ENCODE measurements around the gene RPS6KL1.

DNA sequence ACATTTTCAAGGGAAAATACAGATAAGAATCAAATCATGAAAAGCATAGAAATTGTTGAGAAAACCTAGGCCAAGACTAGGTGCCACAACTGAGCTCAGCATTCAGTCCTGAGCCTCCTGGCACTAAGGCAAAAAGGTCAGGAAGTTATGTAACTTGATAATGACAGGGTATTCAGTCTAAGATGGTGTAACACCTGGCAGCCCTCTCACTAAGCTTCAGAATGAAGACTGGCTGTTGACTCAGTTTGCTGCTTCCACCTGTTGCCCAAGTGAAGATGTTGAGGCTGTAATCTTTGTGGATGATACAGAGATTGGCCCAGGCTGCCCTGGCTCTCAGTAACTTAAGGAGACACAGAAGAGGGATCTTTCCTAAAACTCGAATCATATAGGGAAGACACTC lies 66.7 kb downstream of the RPS6KL1 start:
- TF ChIP-seq RARB (CRISPR knock-in tag; IDR thresholded peaks at IDR 0.05) (no peak), SNAI2 (CRISPR knock-in tag; IDR thresholded peaks at IDR 0.05) (no peak), ZFP30 (CRISPR knock-in tag; IDR thresholded peaks at IDR 0.05) (no peak), ARNTL (CRISPR knock-in tag; IDR thresholded peaks at IDR 0.05; ENCODE audit: borderline replicate concordance, low read depth) (no peak), ZNF565 (CRISPR knock-in tag; conservative IDR thresholded peaks at IDR 0.05; ENCODE audit: low read depth) (no peak), PPARA (CRISPR knock-in tag; IDR thresholded peaks at IDR 0.05; ENCODE audit: borderline replicate concordance) (no peak), TCF4 (CRISPR knock-in tag; IDR thresholded peaks at IDR 0.05; ENCODE audit: borderline replicate concordance) (no peak), ZNF70 (CRISPR knock-in tag; IDR thresholded peaks at IDR 0.05) (no peak)
- TF ChIP-seq, protein P1, sequence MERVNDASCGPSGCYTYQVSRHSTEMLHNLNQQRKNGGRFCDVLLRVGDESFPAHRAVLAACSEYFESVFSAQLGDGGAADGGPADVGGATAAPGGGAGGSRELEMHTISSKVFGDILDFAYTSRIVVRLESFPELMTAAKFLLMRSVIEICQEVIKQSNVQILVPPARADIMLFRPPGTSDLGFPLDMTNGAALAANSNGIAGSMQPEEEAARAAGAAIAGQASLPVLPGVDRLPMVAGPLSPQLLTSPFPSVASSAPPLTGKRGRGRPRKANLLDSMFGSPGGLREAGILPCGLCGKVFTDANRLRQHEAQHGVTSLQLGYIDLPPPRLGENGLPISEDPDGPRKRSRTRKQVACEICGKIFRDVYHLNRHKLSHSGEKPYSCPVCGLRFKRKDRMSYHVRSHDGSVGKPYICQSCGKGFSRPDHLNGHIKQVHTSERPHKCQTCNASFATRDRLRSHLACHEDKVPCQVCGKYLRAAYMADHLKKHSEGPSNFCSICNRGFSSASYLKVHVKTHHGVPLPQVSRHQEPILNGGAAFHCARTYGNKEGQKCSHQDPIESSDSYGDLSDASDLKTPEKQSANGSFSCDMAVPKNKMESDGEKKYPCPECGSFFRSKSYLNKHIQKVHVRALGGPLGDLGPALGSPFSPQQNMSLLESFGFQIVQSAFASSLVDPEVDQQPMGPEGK (CRISPR knock-in tag; IDR thresholded peaks at IDR 0.05; ENCODE audit: borderline replicate concordance), result no peak

All from SK-N-SH treated with all-trans-retinoic acid at 6 μM for 48 hours (cell line).